Testis (tissue), 3 donors: Measurements from ENCODE around the gene MYOZ3. TPM values are rescaled to one million over a fixed set of nuclear protein-coding genes. Genes with fewer than 3 reads are reported as not detected.
A peak's percentile ranks its signal among the peaks of the same experiment; 100 is the strongest.

Experiments
- DNase-seq: peaks from one replicate; pipeline ENCODE4 v3.0.0-alpha.2; 2019
- H3K27ac ChIP-seq, 2 donors: fragments of 200-600 bp; sonication (generic); one replicate each; pipeline ENCODE4 v1.5.1; 2019
- H3K27me3 ChIP-seq: fragments of 200-600 bp; sonication (generic); one replicate; pipeline ENCODE4 v1.5.1; 2019
- H3K36me3 ChIP-seq: fragments of 200-600 bp; sonication (generic); one replicate; pipeline ENCODE4 v1.5.1; 2017; ENCODE audit warnings: low read depth; ENCODE audit errors: missing control alignments
- H3K4me1 ChIP-seq: fragments of 200-600 bp; sonication (generic); one replicate; pipeline ENCODE4 v1.5.1; 2019
- H3K4me3 ChIP-seq, 2 donors: fragments of 200-600 bp; sonication (generic); one replicate each; pipeline ENCODE4 v1.5.1; 2017 to 2019
- H3K9me3 ChIP-seq: fragments of 200-600 bp; sonication (generic); one replicate; pipeline ENCODE4 v1.5.1; 2017
- CTCF ChIP-seq, 3 experiments: fragments of 450-650 bp in 2 of 3; fragments of 200-600 bp in 1 of 3; sonication (generic) in 1 of 3; IDR thresholded peaks; one replicate each; pipeline ENCODE4 v1.5.1; 2016 to 2019; ENCODE audit warnings: antibody characterized with exemption in 3 of 3, mild to moderate bottlenecking in 2 of 3, moderate library complexity in 1 of 3
- POLR2A ChIP-seq: fragments of 450-650 bp; IDR thresholded peaks from one replicate; pipeline ENCODE4 v1.6.1; 2017; ENCODE audit warnings: antibody characterized with exemption, mild to moderate bottlenecking, moderate library complexity
- WGBS, 2 donors: methylation state at CpG; one replicate each; pipeline ENCODE4 v1.1.5; 2018; 5-methylcytosine and 5-hydroxymethylcytosine counted together
- intact Hi-C: fragments of 100-400 bp; cut with DNase I; formaldehyde crosslinking; loops from one replicate; pipeline ENCODE4 v1.15.1; 2023; ENCODE audit warnings: low total_unique reads
- polyA plus RNA-seq: library from polyadenylated mRNA; stranded (reverse); fragments of 350-450 nt; fragmentation: Illumina TruSeq; extraction: RNeasy Lipid Tissue Mini Kit (QIAGEN cat#74804); gene quantifications from one replicate; pipeline ENCODE4 v1.2.3, GENCODE V29; 2014; ENCODE audit warnings: low read depth, low replicate concordance; ENCODE audit not compliant: insufficient read depth
- total RNA-seq, 2 donors: library from RNA; depleted of rRNA; stranded (reverse); fragments of >200 nt; gene quantifications; one replicate each; pipeline ENCODE4 v1.2.3, GENCODE V29; 2016

MYOZ3 gene
- total and polyA plus RNA-seq, 3 donors from 2014 or later, result 10.4 to 12.7 (median 12.0) TPM

DNA sequence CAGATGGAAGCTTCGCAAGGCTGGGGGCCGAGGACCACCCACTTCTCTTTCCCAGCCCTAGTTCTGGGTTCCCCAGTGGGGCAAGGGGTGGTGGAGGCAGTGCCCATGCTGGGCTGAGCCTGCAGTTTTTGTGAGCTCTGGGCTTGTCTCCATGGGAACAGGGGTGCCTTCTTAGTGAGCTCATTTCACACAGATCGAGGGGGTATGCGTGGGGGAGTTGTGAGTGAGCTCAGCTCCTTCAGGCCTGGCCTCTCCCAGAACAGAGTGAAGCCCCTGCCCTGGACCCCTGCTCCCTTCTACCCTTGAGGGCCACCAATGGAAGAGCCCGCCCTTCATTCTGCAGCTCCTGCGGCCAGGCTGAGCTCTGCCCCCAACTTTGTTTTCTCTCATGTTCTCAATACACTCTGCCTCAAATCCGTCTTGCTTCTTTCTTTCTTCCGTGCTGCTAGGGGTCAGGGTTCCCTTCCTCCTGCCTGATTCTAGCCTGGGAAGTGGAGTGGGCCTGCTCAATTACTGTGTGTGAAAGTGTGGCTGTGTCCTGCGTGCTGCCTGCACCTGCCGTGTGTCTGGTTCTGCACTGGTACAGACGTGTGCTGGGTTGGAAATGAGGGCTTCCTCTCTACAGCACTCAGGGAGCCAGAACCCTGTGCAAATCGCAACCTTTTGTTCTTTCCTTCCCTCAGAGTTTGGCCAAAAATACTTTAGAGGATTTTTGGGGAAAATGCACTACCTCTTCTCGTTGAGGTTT is 9.0 kb upstream of the MYOZ3 start:
- no peak for DNase-seq
- Histone ChIP-seq H3K27ac (peak overlapping the region in 1 of 2 donors; percentile 7), H3K36me3 (no peaks in the 10 kb centered on the region), H3K27me3 (no peaks in the 10 kb centered on the region), H3K9me3 (no peaks in the 10 kb centered on the region), H3K4me1 (peaks cover 83% of the 10 kb centered on the region), H3K4me3 (no peak overlapping the region)
- intact Hi-C loops, result loop anchor here (10.0 kb wide), 1 partner anchor 57 kb away; no protein-coding TSS in a partner anchor
- WGBS, 2 donors, result 63% methylated on average over 11 to 13 of the region's 13 CpGs
- no peak for TF ChIP-seq CTCF (IDR thresholded peaks at IDR 0.05)
- TF ChIP-seq POLR2A, result no peak

DNA sequence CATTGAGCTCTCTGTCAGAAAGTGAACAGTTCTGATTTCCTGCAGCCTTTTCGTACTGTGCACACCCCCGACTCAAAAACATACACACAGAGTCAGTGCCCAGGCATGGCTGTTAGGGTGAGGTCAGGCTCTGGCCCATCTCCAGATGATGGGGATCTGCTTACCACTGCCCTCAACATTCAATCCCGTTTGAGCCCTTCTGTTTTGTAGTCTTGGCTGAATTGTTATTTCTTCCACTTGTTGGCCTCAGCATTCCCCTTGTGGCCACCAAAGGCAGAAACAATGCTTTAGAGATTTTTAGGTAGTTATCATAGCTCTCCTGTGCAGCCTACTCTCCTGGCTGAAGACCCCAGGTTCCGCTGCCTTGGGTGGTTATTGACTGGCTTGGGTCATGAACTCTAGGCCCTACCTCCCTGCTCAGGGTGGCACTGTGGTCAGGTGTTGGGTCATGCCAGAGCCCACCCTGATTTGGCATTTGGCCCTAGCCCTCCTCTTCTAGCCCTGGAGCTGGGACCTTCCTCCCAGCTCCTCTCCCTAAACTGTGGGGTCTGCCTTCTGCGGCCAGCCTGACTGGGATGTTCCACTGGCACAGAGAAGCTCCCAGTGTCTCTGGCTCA is 7.8 kb upstream of the MYOZ3 start:
- H3K4me1 ChIP-seq, result peaks cover 80% of the 10 kb centered on the region
- TF ChIP-seq POLR2A, result no peak
- TF ChIP-seq CTCF (IDR thresholded peaks at IDR 0.05), result peak in 2 of 3 experiments; percentile 12 to 15
- intact Hi-C loops, result loop anchor here (10.0 kb wide), 1 partner anchor 58 kb away; no protein-coding TSS in a partner anchor
- H3K27ac ChIP-seq, result peak overlapping the region in 1 of 2 donors; percentile 55
- 63 to 72% methylated on average over 5 of the region's 5 CpGs for WGBS, 2 donors
- no peaks in the 10 kb centered on the region for H3K27me3 ChIP-seq
- H3K9me3 ChIP-seq, result no peaks in the 10 kb centered on the region
- no peaks in the 10 kb centered on the region for H3K36me3 ChIP-seq
- no peak overlapping the region for H3K4me3 ChIP-seq
- no peak for DNase-seq

- WGBS, 2 donors, result 79 to 82% methylated on average over 2 of the region's 2 CpGs
- intact Hi-C loops, result loop anchor here (10.0 kb wide), 1 partner anchor 59 kb away; no protein-coding TSS in a partner anchor
- peaks cover 78% of the 10 kb centered on the region for H3K4me1 ChIP-seq
- H3K36me3 ChIP-seq, result no peaks in the 10 kb centered on the region
- H3K27ac ChIP-seq, result peak overlapping the region in 1 of 2 donors; percentile 55
- no peak overlapping the region for H3K4me3 ChIP-seq
- no peaks in the 10 kb centered on the region for H3K27me3 ChIP-seq
- H3K9me3 ChIP-seq, result no peaks in the 10 kb centered on the region
- no peak for DNase-seq
- no peak for TF ChIP-seq CTCF (IDR thresholded peaks at IDR 0.05)
- no peak for TF ChIP-seq POLR2A
Measured at GRCh38 chr5:150653762-150654556, 7.1 kb upstream of the MYOZ3 start.

GRCh38 chr5:150655221-150655620 is 5.8 kb upstream of the MYOZ3 start:
- H3K4me1 ChIP-seq, result peaks cover 74% of the 10 kb centered on the region
- intact Hi-C loops, result loop anchor here (10.0 kb wide), 1 partner anchor 60 kb away; no protein-coding TSS in a partner anchor
- H3K27me3 ChIP-seq, result no peaks in the 10 kb centered on the region
- no peaks in the 10 kb centered on the region for H3K36me3 ChIP-seq
- WGBS, 2 donors, result 58 to 68% methylated on average over 3 of the region's 3 CpGs
- H3K27ac ChIP-seq, result no peak overlapping the region
- peak overlapping the region in 1 of 2 donors; percentile 63 for H3K4me3 ChIP-seq
- H3K9me3 ChIP-seq, result no peaks in the 10 kb centered on the region
- DNase-seq, result no peak
- TF ChIP-seq CTCF (IDR thresholded peaks at IDR 0.05), result no peak
- TF ChIP-seq POLR2A, result no peak
